Lung (tissue), 12 donors: ENCODE measurements around the gene POLR2A. TPM values are rescaled to one million over a fixed set of nuclear protein-coding genes. Genes with fewer than 3 reads are reported as not detected.

Experiments used
- ATAC-seq: fragments of 200-7000 bp; cut with Tn5 transposase; one replicate; pipeline ENCODE4 v1.9.1; 2020; ENCODE audit warnings: moderate number of reproducible peaks; ENCODE audit not compliant: insufficient read depth, low FRiP score
- DNase-seq, 3 donors: peaks; one replicate each; pipeline ENCODE4 v3.0.0-alpha.2; 2013 to 2017
- H3K27ac ChIP-seq, 2 donors: one replicate each; pipeline ENCODE4 v1.5.1; 2013; ENCODE audit warnings: mild to moderate bottlenecking in 2 of 2, moderate library complexity in 2 of 2, control low read depth in 1 of 2, inconsistent platforms in 1 of 2, low read depth in 1 of 2, low read length in 1 of 2
- H3K27me3 ChIP-seq, 3 donors: one replicate each; pipeline ENCODE4 v1.5.1; 2013; ENCODE audit warnings: low read length in 2 of 3; ENCODE audit not compliant: control insufficient read depth in 3 of 3, insufficient read depth in 3 of 3
- H3K36me3 ChIP-seq, 4 donors: one replicate each; pipeline ENCODE4 v1.5.1; 2013; ENCODE audit warnings: low read length in 4 of 4, mild to moderate bottlenecking in 1 of 4, moderate library complexity in 1 of 4; ENCODE audit not compliant: control insufficient read depth in 4 of 4, insufficient read depth in 4 of 4
- H3K4me1 ChIP-seq, 5 donors: one replicate each; pipeline ENCODE4 v1.5.1; 2013; ENCODE audit warnings: low read length in 5 of 5, mild to moderate bottlenecking in 2 of 5, moderate library complexity in 1 of 5; ENCODE audit not compliant: control insufficient read depth in 5 of 5, insufficient read depth in 5 of 5
- H3K4me3 ChIP-seq: one replicate; pipeline ENCODE4 v1.5.1; 2013; ENCODE audit warnings: mild to moderate bottlenecking, control low read depth, moderate library complexity
- H3K9ac ChIP-seq, 2 donors: one replicate each; pipeline ENCODE4 v1.5.1; 2013; ENCODE audit warnings: low read length in 2 of 2, control low read depth in 1 of 2; ENCODE audit not compliant: insufficient read depth in 1 of 2
- H3K9me3 ChIP-seq, 4 donors: one replicate each; pipeline ENCODE4 v1.5.1; 2013; ENCODE audit warnings: low read length in 3 of 4, mild to moderate bottlenecking in 1 of 4, moderate library complexity in 1 of 4; ENCODE audit not compliant: control insufficient read depth in 4 of 4, insufficient read depth in 3 of 4
- WGBS, 2 donors: extraction: QIAGEN DNeasy Blood & Tissue Kit; methylation state at CpG; one replicate each; pipeline ENCODE4 v1.1.7; 2013; 5-methylcytosine and 5-hydroxymethylcytosine counted together
- polyA plus RNA-seq, 2 donors: library from polyadenylated mRNA; stranded (reverse); fragments of 200-250 nt; gene quantifications; one replicate each; pipeline ENCODE4 v1.2.1, GENCODE V29; 2013
- total RNA-seq, 2 donors: library from RNA; depleted of rRNA in 1 of 2; stranded (reverse); fragments of >200 nt in 1 of 2; gene quantifications; one replicate each; pipeline ENCODE4 v1.2.1, GENCODE V29; 2014 to 2021
- TF ChIP-seq, protein P1 (sequence below): IDR thresholded peaks from 2 replicates; pipeline ENCODE4 v1.5.1; 2012; ENCODE audit warnings: mild to moderate bottlenecking; ENCODE audit errors: control extremely low read depth, extremely low read depth
- donor health status: control.
- donor health status: control.
- donor health status: Bipolar disorder and iron deficiency.
- donor health status: healthy.
- donor health status: DM: yes; HTN: yes; CAD: no.

Gene POLR2A
- total and polyA plus RNA-seq, 4 donors, result 37.8 to 129 (median 76.9) TPM

DNA sequence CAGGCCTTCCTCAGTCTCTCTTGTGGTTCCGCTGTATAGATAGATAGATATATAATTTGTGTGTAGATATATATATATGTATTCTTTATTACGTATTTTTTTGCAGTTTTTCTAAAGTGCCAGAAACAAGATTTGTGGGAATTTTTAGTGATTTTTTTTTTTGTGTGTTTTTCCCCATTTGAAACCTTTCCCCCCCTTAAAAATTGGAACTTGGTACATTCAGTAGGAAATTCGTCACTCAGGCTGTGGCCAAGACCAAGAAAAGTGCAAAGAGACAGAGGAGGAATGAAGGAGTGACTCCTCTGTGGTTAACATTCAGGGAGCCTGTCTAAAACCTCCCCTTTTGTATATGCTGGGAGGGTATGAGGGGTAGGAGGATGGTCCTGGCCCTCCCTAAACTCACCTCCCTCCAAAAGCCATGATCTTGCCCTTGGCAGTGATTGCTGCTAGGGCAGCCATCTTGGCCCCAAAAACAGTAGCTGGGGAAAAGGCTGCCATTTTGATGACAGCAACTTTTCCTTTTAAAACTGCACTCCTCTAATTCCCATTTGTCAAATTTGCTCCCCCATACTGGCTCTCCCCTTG lies 24.1 kb upstream of the POLR2A start:
- H3K4me1 ChIP-seq, result peaks cover 0 to 2% (median 0%) of the 10 kb centered on the region in 5 donors
- no peaks in the 10 kb centered on the region for H3K9me3 ChIP-seq
- no peak overlapping the region for H3K4me3 ChIP-seq
- H3K27ac ChIP-seq, result peak overlapping the region in 1 of 2 donors; percentile 4
- 77 to 81% methylated on average over 3 of the region's 3 CpGs for WGBS, 2 donors
- ATAC-seq (no peak), DNase-seq (no peak)
- H3K27me3 ChIP-seq, result no peaks in the 10 kb centered on the region
- H3K36me3 ChIP-seq, result peaks cover 2 to 23% (median 9%) of the 10 kb centered on the region in 4 donors
- TF ChIP-seq, protein P1, sequence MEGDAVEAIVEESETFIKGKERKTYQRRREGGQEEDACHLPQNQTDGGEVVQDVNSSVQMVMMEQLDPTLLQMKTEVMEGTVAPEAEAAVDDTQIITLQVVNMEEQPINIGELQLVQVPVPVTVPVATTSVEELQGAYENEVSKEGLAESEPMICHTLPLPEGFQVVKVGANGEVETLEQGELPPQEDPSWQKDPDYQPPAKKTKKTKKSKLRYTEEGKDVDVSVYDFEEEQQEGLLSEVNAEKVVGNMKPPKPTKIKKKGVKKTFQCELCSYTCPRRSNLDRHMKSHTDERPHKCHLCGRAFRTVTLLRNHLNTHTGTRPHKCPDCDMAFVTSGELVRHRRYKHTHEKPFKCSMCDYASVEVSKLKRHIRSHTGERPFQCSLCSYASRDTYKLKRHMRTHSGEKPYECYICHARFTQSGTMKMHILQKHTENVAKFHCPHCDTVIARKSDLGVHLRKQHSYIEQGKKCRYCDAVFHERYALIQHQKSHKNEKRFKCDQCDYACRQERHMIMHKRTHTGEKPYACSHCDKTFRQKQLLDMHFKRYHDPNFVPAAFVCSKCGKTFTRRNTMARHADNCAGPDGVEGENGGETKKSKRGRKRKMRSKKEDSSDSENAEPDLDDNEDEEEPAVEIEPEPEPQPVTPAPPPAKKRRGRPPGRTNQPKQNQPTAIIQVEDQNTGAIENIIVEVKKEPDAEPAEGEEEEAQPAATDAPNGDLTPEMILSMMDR, result no peak
- H3K9ac ChIP-seq, result no peak overlapping the region

DNA sequence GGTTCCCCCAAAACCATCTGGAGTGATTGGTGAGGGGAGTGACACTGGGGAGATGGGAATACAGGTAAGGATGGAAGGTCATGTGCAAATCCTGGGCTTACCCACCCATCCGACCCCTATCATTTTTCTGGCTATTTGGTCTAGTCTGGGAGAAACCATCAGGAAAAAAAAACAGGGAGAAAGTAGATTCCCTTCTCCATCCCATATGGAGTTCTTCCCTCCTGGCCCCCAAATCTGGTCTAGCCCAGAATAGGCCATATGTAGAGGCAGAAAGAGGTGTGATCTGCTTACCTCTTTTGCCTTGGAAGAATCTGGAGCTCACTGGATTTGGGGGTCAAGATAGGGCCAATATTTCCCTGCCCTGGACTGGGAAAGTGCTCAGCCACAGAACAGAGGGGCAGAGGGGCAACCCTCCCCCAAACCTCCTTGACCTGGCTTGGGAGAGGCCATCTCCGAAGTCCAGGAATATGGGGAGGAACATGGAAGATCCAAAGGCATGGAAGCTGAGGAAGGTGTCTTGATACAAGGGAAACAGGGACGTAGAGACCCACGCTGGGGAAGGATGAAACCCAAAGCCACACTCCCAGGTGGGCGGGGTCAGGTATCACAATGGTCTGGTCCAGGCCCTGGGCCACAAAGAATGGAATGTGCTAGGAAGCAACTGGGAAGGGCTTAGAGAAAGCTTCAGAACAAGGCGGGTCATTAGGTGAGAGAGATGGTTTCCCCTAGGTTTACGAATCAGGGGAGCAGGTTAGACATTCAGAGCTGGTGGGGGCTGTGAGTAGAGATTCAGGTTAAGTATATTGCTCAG lies 23.1 kb upstream of the POLR2A start:
- no peak overlapping the region for H3K27ac ChIP-seq
- H3K4me1 ChIP-seq, result peaks cover 0 to 3% (median 0%) of the 10 kb centered on the region in 5 donors
- 94% methylated on average over 7 of the region's 7 CpGs for WGBS, 2 donors
- H3K9me3 ChIP-seq, result no peaks in the 10 kb centered on the region
- DNase-seq (no peak), ATAC-seq (no peak)
- H3K9ac ChIP-seq, result no peak overlapping the region
- TF ChIP-seq, protein P1, result no peak
- no peak overlapping the region for H3K4me3 ChIP-seq
- peaks cover 2 to 30% (median 13%) of the 10 kb centered on the region in 4 donors for H3K36me3 ChIP-seq
- no peaks in the 10 kb centered on the region for H3K27me3 ChIP-seq

DNA sequence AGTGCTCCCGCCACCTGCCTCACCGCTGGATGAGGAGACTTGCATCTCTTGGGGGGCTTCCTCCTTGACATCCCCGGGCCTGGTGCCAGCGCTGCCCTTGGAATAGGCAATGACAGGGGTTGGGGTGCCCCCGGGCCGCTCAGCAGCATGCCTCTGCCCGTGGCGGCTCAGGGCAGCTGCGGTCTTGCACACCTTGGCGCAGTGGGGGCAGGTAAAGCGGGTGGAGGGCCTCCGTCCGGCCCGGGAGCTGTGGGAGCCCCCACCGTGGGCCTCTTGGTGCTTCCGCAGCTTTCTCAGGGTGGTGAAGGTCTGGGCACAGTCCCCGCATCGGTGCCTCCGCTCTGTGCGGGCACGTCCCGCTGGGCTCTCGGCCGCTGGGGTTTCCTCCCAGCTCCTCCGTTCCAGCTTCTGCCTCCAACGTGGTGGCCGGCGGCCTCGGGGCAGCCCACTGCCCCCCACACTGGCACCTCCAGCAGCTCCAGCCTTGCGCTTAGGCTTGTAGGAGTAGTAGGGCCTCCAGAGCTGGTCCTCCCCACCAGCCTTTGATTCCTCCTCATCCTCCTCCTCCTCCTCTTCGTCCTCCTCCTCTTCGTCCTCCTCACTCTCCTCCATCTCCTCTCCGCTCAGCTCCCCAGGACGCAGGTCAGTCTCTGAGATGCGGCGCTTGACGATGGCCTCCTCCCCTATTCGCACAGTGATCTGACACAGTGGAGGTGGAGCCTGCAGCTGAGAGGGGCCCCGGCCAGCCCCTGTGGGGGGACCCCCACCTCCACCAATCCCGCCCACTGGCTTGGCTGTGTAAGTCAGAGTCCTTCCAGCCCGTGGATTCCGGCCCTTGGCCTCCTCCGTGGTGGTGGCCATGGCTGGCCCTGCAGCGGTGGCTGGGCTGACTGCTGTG lies 21.4 kb upstream of the POLR2A start:
- H3K9ac ChIP-seq, result no peak overlapping the region
- H3K4me1 ChIP-seq, result peaks cover 0 to 9% (median 4%) of the 10 kb centered on the region in 5 donors
- H3K4me3 ChIP-seq, result no peak overlapping the region
- no peak for DNase-seq
- H3K36me3 ChIP-seq, result peaks cover 2 to 38% (median 13%) of the 10 kb centered on the region in 4 donors
- H3K27me3 ChIP-seq, result no peaks in the 10 kb centered on the region
- no peaks in the 10 kb centered on the region for H3K9me3 ChIP-seq
- TF ChIP-seq, protein P1, result no peak
- H3K27ac ChIP-seq, result no peak overlapping the region
- no peak for ATAC-seq
- 93% methylated on average over 39 to 44 of the region's 44 CpGs for WGBS, 2 donors
